Cardiac muscle cell (in vitro differentiated cells and primary cell): ENCODE results near the gene ZNF438. TPM values are rescaled to one million over a fixed set of nuclear protein-coding genes. Genes with fewer than 3 reads are reported as not detected.

Experiments
- DNase-seq, 2 donors: peaks; one replicate each; pipeline versions ENCODE4 v3.0.0 to v3.0.0-alpha.2; 2010 to 2017; ENCODE audit warnings: low read depth in 1 of 2, low spot score in 1 of 2
- H3K27ac ChIP-seq: fragments of 200-600 bp; sonication (generic); 2 replicates; pipeline ENCODE4 v1.5.1; 2016
- H3K27me3 ChIP-seq: fragments of 200-600 bp; sonication (generic); 2 replicates; pipeline ENCODE4 v1.6.0; 2016; ENCODE audit warnings: control low read depth
- H3K36me3 ChIP-seq: fragments of 200-600 bp; sonication (generic); 2 replicates; pipeline ENCODE4 v1.5.1; 2016; ENCODE audit warnings: control low read depth
- H3K4me1 ChIP-seq: fragments of 200-600 bp; sonication (generic); 2 replicates; pipeline ENCODE4 v1.8.1; 2017; ENCODE audit warnings: low read depth, mild to moderate bottlenecking, mixed run types
- H3K4me3 ChIP-seq: fragments of 200-600 bp; sonication (generic); 2 replicates; pipeline ENCODE4 v1.5.1; 2016; ENCODE audit warnings: mild to moderate bottlenecking
- H3K9me3 ChIP-seq: fragments of 200-600 bp; sonication (generic); 2 replicates; pipeline ENCODE4 v1.5.1; 2017; ENCODE audit warnings: low read depth, mild to moderate bottlenecking, control low read depth
- polyA plus RNA-seq: library from polyadenylated mRNA; unstranded; fragments of >200 nt; fragmentation: Nextera tagmentation; extraction: Ambion mirVana; gene quantifications from 2 replicates; pipeline ENCODE4 v1.2.1, GENCODE V29; 2016
- total RNA-seq: library from RNA; depleted of rRNA; stranded (reverse); fragments of >200 nt; gene quantifications from 2 replicates; pipeline ENCODE4 v1.2.3, GENCODE V29; 2016
- TF ChIP-seq, protein P1 (sequence below): IDR thresholded peaks from 2 replicates; pipeline ENCODE4 v1.5.1; 2012; ENCODE audit warnings: low read depth, mild to moderate bottlenecking, low read length

Gene ZNF438
- total and polyA plus RNA-seq, 2 experiments from 2014 or later = 2.9 to 6.0 TPM

DNA sequence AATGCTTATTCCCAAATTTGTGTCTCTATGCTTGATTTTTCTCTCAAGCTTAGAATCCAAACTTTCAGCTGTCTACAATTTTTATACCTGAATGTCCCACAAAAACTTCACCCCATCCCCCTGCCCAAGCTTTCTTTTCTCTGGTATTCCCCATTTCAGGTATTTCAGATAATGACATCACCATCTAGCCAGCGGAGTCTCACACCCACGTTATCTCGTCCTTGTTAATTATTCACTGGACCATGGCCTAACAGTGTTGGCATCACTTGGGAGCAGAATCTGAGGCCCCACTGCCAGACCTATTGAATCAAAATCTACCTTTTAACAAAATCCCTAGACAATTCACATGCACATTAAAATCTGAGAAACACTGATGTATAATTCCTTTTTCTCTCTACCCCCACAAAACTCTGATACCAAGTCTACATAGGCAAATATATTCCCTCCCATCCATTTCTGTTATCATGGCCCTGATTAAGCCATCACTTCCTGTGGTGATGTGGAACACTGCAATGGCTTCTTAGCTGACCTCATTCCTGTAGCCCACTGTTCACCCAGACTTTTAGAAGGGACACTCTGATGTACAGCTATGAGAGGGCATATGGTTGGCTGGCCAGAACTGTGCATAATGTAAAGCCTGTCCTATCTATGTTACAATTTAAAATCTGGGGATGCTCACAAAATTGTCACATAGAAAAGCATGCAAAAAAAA is 31.4 kb downstream of the ZNF438 start:
- H3K36me3 ChIP-seq = no peaks in the 10 kb centered on the region
- TF ChIP-seq, protein P1, sequence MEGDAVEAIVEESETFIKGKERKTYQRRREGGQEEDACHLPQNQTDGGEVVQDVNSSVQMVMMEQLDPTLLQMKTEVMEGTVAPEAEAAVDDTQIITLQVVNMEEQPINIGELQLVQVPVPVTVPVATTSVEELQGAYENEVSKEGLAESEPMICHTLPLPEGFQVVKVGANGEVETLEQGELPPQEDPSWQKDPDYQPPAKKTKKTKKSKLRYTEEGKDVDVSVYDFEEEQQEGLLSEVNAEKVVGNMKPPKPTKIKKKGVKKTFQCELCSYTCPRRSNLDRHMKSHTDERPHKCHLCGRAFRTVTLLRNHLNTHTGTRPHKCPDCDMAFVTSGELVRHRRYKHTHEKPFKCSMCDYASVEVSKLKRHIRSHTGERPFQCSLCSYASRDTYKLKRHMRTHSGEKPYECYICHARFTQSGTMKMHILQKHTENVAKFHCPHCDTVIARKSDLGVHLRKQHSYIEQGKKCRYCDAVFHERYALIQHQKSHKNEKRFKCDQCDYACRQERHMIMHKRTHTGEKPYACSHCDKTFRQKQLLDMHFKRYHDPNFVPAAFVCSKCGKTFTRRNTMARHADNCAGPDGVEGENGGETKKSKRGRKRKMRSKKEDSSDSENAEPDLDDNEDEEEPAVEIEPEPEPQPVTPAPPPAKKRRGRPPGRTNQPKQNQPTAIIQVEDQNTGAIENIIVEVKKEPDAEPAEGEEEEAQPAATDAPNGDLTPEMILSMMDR = no peak
- H3K27ac ChIP-seq = no peak overlapping the region
- peak in 1 of 2 donors; percentile 55 for DNase-seq
- H3K27me3 ChIP-seq = no peaks in the 10 kb centered on the region
- H3K9me3 ChIP-seq = no peaks in the 10 kb centered on the region
- no peak overlapping the region for H3K4me3 ChIP-seq
- no peaks in the 10 kb centered on the region for H3K4me1 ChIP-seq

DNA sequence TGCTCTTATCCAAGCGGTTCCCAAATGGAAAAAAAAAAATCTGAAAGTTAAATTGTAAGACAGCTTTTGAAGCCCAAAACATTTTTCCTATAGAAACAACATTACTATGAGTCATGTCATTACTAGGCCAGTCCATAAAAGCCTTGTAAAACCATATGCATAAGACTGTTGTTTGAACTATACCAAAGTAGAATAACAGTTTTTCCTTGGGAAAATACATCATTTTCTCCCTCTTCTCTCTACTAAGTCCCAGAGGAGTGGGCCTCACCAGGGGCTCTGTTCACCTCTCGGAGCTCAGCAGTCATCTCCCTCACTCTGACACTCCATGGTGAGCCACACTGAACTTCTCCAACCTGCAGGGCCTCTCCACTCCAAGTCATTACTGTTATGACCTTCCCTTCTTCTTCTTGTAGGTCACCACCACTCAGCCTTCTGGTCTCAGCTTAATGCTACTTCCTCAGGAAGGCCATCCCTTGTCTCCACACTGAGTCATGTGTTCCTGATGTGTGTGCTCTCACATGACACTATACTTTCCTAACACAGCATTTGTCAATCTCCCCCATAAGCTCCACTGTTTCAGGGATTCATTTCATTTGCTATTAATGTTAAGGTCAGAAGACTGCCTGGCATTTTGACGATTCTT is 32.5 kb downstream of the ZNF438 start:
- H3K27ac ChIP-seq = no peak overlapping the region
- H3K27me3 ChIP-seq = no peaks in the 10 kb centered on the region
- TF ChIP-seq, protein P1 = no peak
- no peaks in the 10 kb centered on the region for H3K4me1 ChIP-seq
- H3K36me3 ChIP-seq = no peaks in the 10 kb centered on the region
- DNase-seq = peak in 1 of 2 donors; percentile 41
- H3K9me3 ChIP-seq = no peaks in the 10 kb centered on the region
- H3K4me3 ChIP-seq = no peak overlapping the region

DNA sequence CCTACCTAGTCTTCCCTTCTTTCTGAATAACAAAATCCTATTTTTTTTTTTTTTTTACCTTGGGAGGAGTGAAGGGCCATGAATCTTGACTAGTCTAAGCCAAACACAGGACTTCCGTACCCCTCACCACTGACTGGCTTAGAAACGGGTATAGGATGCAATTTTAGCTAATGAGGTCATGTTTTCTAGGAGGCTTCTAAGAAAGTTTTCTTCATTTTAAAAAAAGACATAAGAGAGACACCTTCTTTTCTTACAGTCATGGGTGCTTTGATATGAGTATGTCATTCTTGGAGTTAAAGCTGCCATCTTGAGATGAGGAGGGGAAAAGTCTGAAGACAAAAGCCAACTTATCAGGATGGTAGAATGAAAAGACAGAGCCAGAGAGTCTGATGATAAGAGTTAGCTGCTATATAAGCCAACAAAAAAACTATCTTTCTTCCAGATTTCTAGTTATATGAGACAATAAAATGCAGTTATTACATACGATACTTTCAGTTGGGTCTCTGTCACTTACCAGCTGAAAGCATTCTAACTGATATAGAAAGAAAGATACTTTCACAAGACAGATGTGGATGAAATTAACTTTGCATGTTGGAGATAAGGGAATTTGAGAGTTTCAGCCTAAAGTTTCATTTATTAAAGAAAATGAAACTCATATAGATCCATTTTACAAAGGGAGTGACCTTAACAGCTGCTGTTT is 34.0 kb downstream of the ZNF438 start:
- no peaks in the 10 kb centered on the region for H3K9me3 ChIP-seq
- TF ChIP-seq, protein P1 = no peak
- no peak overlapping the region for H3K27ac ChIP-seq
- no peak for DNase-seq
- no peaks in the 10 kb centered on the region for H3K36me3 ChIP-seq
- H3K4me3 ChIP-seq = no peak overlapping the region
- H3K27me3 ChIP-seq = no peaks in the 10 kb centered on the region
- no peaks in the 10 kb centered on the region for H3K4me1 ChIP-seq

DNA sequence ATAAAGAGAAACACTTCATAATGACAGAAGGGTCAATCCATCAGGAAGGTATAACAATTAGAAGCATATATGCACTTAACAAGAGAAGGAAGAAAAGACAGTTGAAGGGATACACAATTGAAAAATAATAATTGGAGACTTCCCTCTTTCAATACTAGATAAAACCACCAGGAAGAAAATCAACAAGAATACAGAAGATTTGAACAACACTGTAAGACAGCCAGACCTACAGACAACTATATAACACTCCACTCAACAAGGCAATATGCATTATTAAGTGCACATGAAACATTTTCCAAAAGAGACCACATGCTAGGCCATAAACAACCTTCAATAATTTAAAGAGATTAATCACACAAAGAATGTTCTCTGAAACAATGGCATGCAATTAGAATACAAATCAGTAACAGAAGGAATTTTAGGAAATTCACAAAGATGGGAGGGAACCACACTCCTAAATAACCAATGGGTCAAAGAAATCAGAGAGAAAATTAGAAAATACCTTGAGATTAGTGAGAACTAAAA is 35.1 kb downstream of the ZNF438 start:
- Histone ChIP-seq H3K27me3 (no peaks in the 10 kb centered on the region), H3K4me3 (no peak overlapping the region), H3K4me1 (no peaks in the 10 kb centered on the region), H3K27ac (no peak overlapping the region), H3K36me3 (no peaks in the 10 kb centered on the region), H3K9me3 (no peaks in the 10 kb centered on the region)
- TF ChIP-seq, protein P1 = no peak
- DNase-seq = no peak

DNA sequence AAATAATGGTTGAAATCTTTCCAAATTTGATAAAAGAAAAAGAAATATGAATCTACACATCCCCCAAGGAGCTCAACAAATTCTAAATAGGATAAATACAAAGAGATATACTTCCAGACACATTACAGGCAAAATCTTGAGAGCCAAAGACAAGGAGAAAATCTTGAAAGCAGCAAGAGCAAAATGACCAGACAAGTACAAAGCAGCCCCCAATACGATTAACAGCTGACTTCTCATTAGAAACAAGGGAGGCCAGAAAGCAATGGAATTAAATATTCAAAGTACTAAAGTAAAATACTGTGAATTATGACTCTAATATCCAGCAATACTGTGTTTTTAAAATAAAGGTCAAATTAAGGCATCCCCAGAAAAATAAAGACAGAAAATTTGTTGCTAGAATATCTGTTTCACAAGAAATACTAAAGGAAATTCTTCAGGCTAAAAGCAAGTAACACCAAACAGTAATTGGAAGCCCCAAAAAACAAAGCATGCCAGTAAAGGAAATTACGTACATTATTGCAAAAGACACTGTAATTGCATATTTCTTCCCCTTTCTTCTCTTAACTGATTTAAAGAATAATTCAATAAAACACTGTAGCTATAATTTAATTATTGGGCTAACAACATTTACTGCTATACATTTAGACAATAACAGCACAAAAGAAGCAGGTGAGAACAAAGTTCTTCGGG is 36.4 kb downstream of the ZNF438 start:
- Histone ChIP-seq H3K4me3 (no peak overlapping the region), H3K27me3 (no peaks in the 10 kb centered on the region), H3K9me3 (no peaks in the 10 kb centered on the region), H3K36me3 (no peaks in the 10 kb centered on the region), H3K27ac (no peak overlapping the region), H3K4me1 (no peaks in the 10 kb centered on the region)
- no peak for DNase-seq
- TF ChIP-seq, protein P1 = no peak
